Stimulated activated CD4-positive, alpha-beta T cell treated with anti-CD3 and anti-CD28 coated beads, TNF-alpha, amount 100 ng/mL, for 24 hours (primary cell): ENCODE measurements around the gene PAX5.
A peak's percentile ranks its signal among the peaks of the same experiment; 100 is the strongest.

Experiments used
- DNase-seq, 3 experiments: peaks; one replicate each; pipeline ENCODE4 v3.0.0-alpha.2; 2020; ENCODE audit warnings: low read depth in 3 of 3

The PAX5 gene

DNA sequence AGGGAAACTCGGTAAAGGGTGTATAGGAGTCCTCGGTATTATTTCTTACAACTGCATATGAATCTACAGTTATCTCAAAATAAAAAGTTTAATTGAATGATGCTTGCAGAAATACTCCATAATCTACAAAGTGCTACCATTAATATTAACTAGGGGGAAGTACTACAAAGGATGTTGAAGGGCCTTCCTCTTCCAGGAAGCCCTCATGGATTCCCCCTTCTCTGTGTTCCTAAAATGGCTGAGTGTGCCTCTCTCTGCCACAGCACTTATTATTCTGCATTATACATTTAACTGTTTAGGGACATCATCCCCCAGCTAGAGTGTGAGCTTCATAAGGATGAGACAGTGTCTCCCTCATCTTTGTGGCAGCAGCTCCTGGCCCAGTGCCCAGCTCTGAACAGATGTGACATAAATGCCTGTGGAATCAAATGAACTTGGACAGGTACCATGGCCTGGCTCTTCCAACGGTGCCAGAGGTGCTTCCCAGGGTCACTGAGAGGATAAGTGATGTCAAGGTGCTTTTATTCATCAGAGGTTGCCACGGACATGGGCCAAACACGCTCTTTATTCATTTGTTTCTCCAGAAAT is 99.5 kb downstream of the PAX5 start:
- no peak for DNase-seq

DNA sequence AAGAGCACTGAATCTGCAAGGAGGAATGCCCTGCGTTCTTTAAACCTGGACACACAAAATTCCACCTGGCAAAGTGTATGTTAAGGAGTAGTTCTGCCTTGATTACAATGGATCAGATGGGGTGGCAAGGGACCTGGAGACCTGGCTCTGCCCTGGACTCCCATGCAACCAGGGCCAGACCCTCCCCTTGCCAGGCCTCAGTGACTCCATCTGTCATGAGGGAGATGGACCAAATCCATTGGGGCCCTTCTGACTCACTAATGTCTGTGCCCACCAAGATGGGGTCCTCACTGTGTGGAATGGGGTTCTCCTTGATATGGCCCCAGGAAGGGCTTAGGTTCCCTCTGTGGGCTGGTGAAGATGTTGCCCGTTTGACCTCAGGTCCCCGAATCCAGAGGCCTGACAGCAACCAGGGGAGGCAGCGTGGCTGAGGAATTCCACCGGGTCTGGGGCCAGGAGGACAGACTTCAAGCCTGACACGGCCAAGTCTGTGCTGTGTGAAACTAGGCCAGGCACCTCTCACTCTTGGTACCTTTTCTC is 100.3 kb downstream of the PAX5 start:
- DNase-seq: no peak

DNA sequence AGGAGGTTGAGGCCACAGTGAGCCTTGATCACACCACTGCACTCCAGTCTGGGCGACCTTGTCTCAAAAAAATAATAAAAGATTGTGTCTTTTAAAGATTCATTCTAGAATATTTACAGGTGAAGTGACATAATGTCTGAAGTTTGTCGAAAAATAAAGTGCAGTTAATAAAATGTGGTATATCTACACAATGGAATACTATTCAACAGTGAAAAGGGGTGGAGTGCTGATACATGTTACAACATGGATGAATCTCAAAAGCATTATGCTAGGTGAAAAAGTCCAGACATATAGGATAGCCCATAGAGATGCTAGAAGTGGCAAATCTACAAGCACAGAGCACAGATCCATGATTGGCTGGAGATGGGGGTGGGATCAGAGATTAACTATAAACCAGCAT is 101.9 kb downstream of the PAX5 start:
- DNase-seq: no peak

DNA sequence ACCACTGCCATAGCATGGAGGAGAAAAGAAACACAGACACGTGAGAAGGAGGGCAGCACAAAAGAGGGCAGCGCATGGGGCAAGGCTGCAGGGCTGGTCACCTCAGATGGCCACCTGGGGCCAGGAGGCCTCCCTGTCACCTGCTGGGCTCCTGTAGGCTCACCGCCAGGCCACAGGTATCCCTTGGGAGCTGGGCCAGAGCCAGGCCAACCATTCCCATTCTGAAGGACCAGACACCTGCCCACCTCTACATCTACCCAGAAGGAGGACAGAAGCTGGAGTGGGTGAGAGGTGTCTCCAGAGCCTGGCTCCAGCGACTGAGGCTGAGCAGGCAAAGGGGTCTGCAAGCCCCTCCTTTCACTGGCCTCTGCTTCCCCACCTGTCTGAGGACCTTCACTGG is 103.1 kb downstream of the PAX5 start:
- DNase-seq: no peak

DNA sequence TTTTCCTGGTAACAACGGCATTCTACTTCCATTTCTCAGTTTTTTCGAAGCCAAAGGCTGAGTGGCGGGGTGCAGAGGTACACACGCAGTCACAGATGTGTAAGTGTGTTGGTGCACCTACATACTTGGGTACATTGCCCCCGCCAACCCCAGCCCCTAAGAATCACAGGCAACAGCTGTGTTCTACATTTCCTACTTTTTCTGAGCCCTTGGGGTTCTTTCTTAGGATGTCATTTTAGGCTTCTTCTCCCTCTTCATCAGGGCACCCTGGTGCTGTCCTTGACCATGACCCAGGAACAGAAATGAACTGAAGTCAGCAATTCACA is 104.8 kb downstream of the PAX5 start:
- no peak for DNase-seq

DNA sequence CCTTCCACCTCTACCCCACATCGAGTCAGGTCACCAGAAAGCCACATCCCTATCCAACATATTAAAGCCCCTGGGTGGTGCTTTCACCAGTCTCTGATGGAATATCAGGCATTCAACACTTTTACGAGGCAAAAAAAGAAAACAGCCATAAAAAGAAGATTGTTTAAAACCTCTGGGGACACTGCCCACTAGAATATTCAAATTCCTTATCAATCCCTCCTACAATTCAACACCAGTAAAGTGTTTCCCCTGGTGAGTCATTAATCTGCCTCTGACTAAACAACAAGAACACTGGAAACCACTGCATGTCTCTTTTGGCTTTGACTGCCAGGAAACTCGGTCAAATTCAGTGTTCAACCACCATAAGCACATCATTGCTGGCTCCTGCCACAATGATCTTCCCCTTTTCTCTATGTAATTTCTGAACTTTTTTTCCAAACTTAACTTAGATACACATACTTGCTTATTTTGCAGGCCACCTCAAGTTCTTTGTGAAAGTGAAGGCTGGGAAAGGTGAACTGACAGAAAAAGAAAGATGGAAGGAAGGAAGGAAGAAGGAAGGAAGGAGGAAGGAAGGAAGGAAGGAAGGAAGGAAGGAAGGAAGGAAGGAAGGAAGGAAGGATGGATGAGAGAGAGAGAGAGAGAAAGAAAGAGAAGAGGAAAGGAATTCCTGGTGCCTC is 105.3 kb downstream of the PAX5 start:
- DNase-seq: no peak

DNA sequence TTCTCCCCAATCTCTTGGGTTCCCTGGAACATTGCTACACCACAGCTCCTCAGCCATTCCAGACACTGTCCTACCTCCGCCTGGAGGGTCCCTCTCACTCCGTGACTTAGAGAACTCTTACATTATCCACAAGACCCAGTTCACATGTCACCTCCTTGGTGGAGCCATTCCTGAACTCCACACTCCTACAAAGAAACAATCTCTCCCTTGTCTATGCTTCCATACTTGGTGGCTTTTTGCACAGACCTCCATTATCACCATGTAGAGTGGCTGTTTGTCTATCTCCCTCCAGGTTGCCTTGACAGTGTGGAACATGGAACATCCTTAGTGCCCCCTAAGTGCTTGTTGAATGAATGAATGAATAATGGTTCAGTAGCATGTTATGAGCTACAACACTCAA is 105.9 kb downstream of the PAX5 start:
- no peak for DNase-seq

DNA sequence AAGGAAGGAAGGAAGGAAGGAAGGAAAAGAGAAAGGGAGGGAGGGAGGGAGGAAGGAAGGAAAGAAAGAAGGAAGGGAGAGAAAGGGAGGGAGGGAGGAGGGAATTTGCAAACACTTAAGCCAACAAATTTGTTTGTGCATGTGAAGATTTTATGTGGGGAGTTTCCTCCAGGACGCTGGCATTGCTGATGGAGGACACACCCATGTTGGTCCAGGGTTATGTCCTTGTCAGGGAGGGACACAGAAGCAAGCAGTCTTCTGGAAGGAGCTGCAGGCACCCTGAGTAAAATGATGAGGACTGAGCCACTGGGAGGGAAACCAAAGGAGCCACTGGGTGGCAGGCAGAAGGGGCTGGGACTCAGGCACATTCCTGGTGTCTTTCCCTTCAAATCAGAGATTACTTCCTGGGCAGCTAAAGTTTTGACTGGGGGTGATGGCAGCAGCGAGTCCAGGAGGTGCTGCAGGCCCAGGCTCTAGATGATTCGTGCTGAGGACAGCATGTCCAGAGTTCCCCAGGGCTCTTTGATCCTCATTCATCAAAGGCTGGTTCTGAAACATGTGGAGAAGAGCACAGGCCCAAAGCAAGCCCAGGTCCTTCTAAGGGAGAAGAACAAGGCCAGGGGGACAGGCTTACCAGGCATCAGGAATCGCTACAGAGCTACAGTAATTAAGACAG is 109.2 kb downstream of the PAX5 start:
- no peak for DNase-seq

DNA sequence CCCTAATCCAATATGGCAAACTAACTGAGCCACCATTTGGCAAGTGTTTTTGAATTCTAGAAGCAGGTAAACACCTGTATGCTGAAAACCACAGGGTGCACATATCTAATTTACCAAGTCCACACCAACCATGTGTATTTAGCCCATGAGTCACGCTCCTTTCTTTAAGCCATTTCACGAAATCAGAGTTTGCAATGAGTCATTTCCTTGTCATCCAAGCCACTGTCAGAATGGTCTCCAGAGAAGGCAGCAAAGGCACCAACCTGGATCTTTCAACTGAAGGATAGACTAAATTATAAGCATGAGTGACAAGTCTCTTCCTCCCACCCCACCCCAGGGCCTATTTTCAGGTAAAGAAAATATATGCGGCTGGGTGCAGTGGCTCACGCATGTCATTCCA is 110.0 kb downstream of the PAX5 start:
- peak in 1 of 3 experiments; percentile 5 for DNase-seq

DNA sequence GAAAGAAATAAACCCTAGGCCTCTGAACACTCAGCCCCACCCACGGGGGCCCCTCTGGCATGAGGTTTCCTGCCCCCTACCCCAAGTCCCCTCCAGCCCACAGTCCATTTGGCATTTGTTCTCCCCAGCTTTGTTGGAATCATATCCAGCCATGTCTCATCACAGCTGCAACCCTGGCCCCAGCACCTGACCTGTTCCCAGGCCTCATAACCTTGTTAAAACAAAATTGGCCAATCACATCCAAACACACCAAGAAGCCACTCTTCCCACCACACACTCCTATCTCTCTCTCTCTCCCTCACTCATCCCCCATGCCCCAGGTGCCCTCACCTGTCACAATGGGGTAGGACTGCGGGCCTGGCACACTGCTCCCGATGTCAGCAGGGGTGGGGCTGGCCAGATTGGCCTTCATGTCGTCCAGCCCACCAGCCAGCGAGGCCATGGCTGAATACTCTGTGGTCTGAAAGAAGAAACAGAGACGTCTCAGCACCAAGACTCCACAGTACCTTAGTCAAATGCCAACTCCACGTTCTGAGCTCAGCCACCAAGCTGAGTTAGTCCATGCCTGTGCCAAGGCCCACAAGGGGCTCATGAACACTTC is 110.9 kb downstream of the PAX5 start:
- DNase-seq: no peak

DNA sequence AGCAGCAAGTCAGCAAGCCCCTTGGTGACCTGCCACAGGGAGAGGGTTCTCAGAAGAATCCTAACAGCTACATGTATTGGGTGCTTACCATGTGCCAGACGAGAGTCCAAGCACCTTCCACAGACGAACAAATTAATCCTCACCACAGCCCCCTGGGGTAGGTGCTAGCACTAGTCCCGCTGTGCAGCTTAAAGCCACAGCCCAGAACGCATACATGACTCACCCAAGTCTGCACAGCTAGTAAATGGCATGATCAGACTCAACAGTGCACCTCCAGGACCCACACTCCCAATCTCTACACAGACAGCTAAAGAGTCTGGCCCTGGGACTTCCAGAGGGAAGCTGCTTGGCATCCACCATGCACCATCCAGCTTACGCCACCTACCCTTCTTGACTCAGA is 111.5 kb downstream of the PAX5 start:
- no peak for DNase-seq

DNA sequence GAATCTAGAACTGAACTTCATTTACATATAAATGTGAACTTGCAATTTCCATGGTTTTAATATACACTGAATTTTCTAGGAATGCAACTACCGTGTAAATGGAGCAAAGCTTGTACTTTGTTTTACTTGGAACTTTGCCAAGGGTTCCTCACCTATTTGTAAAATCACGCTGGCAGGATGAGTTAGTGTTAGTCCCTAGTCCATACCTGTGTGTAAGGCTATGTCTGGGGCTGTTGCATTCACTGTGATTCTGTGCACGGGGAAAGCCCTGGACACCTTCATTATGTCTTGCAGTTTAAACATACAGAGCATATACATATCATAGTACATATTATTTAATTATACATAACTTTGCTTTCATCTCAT is 119.9 kb downstream of the PAX5 start:
- no peak for DNase-seq

DNA sequence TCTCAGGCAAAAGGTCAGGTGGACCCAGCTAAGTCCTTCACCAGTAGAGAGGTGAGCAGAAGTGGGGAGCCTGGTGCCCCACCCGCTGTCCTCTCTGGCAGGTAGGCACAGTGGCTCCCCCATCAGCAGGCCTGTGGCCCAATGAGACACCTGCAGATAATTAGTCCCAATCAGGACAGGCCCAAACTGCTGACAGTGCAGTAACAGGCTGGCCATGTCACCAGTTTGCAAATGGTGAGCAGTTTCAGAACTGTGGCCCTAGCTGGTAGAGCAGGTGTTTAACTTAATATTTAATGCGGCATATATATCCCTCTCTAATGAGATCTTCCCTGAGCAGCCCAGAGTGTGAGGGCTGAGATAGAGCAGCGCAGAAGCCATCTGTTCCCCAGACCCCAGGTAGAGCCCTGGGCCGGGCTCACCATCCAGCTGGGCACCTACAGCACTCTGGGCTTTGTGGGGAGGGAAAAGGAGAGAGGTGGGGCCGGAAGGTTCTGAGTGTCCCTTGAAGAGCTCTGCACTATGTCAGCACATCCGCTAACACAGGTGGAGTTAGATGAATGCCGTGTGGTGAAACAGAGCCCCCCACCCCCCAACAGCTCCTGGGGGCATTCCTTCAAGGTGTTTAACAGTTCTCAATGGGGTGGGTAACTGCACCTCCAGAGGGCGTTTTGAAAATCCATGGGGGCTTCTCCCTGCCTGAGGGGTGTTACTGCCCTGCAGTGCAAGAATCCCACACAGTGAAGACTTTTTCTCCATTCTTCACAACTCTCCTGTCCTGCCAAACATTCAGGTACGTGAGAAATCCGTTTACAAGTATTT is 120.5 kb downstream of the PAX5 start:
- no peak for DNase-seq

DNA sequence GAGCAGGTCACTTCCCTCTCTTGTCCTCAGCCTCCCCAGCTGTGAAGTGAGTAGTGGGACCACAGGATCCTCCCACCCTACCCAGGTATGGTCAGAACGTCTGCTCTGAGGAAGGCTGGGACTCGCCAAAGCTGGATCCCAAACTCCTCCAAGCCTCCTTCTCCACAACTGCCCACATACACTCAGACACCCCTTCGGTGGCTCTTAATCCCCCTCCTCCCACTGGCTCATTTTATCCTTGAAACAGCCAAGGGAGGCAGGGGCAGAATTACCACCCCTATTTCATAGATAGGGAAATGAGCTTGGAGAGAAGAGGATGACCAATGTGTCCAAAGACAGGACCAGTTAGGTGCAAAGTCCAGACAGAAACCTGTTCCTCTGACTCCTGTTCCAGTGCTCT is 121.4 kb downstream of the PAX5 start:
- no peak for DNase-seq

DNA sequence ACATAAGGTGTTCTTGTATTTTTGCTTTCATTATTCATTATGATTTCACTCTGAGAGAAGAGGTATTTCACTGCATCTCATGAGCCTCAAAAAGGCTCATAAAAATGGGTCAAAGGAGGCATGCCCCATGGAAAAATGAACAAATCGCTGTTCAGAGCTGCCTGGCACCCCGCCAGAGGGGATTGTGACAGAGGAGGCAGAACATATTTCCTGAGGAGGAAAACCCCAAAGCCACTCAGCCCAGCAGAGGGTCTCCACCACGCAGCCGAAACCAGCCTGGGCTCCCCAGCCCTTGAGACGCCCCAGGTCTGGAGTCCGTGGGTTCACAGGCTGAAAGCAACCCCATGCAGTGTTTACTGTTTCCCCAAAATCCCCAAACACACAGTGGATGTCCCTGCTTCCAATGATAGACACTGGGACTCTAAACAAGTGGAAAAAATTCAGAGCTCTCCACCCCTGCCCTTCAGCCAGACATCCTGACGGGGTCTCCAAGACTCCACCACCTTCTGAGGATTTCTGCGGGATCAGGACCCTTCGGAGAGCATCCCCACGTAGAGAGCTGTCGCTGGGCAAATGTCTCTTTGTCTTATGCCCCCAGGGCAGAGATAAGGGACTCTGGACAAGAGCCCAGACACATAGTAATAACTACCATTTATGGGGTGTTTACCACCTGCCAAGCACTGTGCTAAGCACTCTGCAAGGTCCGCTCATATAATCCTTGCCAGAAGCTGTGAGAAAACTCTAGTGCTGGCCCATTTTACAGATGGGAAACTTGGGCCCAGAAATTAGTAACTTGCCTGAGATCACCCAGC is 122.3 kb downstream of the PAX5 start:
- no peak for DNase-seq

DNA sequence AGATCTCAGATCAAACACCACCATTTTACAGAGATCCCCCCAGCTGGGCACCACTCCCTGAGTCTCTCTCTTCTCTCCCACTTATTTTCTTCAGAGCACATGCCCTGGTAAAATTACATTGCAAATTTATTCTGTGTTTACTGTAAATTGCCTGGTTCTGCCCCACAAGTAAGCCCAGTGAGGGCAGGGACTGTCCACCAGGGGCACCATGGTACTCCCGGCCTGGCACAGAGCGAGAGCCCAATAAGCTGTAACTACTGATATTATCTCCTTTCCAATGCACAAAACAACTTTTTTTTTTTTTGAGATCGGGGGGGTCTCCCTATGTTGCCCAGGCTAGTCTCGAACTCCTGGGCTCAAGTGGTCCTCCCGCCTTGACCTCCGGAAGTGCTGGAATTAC is 123.0 kb downstream of the PAX5 start:
- DNase-seq: no peak

DNA sequence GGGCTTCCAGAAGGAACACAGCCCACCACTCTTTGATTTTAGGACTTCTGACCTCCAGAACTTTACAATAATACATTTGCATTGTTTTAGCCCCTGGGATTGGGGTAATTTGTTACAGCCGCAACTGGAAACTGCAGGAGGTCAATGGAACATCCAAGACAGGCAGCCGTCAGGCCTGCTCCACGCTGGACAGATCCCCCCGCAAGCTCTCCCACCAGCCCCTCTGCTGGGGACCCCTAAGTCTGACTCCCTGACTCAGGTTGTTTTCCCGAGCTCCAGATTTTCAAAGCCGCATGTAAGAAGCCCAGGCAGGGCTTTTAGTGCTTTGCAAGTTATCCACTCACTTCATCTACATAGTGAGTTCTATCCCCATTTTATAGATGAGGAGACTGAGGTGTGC is 127.6 kb downstream of the PAX5 start:
- no peak for DNase-seq

DNA sequence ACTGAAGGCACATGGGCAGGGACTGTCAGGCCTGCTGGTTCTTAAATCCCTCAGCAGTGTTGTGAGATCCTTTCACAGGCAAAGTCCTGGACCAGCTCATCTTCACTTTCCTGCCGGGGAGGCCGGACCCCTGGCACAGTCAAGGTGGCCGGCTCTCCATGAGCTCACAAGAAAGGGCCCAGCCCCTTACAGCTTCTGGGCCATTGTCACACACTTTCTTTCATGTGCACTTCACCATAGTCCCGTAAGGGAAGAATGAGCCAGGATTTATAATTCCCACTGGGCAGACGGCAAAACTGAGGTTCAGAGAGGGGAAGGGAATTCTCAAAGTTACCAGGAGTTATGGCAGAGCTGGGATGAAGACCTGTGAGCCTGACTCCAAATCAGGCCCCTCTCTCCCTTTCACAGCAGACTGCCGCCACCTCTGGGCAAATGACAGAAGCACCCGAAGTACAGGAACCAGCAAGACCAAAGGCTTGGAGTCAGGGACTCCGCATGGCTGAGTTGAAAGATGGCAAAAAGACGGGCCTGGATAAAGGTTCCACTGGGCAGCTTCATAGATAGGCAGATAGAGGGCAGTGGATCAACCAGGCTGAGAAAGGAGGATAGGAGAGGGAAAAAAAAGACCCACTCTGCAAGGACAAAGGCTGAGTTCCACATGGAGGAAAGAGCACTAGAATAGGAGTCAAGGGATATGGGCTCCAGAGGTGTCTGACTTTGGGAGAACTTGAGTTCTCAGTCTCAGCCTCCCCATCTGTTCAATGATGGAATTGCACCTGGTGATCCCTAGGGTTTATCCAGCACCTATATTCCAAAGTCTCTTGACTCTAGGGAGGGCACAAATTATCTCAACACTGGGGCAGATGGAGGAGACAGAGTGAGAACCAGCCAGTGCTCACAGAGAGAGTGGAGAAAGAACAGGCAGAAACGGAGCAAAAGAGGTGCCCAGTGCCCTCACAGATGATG is 128.7 kb downstream of the PAX5 start:
- DNase-seq: no peak

DNA sequence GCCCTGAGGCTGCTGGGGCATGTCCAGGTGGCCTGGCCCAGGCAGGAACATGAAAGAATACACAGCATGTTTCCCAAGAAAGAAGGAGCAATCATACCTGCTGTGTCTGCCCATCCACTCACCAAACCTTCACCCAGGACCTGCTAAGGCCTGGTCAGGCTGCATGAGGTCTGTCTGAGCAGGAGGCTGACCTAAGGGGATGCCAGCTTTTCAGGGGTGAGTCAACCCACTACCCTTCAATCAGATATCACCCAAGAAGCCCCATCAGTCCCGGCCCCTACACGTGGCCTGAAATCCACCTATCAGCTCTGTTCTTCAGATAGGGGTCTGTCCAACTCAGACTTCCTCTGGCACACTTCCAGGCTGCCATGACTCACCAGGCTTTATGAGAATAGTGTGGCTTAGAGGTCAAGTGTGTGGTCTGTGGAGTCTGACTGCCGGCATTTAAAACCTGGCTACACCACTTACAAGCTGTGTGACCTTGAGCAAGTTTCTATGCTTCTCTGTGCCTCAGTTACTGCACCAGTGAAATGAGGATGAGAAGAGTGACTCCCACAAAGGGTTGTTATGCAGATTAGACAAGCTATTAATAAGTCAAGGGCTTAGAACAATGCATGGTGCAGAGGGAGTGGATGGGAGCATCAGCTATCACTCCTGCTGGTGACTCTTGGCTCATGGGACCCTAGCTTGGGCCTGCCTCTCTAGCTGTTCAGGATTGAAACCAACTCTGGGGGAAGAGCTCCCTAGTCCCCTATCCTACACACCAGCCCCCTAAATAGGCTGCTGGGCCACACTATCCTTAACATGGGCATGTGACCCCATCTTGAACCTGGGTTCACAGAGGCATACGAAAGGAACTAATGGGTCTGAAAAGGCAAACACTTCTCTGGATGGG is 130.3 kb downstream of the PAX5 start:
- DNase-seq: peak in 1 of 3 experiments; percentile 51
